Psoas muscle (tissue), 8 donors: ENCODE measurements around the gene FTH1. TPM values are rescaled to one million over a fixed set of nuclear protein-coding genes. Genes with fewer than 3 reads are reported as not detected.

Experiments used
- ATAC-seq, 4 donors: fragments of 200-7000 bp; cut with Tn5 transposase; one replicate each; pipeline ENCODE4 v1.9.1; 2020; ENCODE audit warnings: moderate library complexity in 3 of 4, mild to moderate bottlenecking in 2 of 4
- DNase-seq, 2 donors: peaks; one replicate each; pipeline ENCODE4 v3.0.0-alpha.2; 2020
- H3K27ac ChIP-seq: fragments of 200-600 bp; one replicate; pipeline ENCODE4 v1.8.0; 2022
- H3K27me3 ChIP-seq, 3 donors: fragments of 200-600 bp in 1 of 3; one replicate each; pipeline versions ENCODE4 v1.6.1 to v1.8.0; 2013 to 2022; ENCODE audit warnings: low read length in 2 of 3, mild to moderate bottlenecking in 2 of 3, moderate library complexity in 1 of 3; ENCODE audit not compliant: insufficient read depth in 3 of 3
- H3K36me3 ChIP-seq, 2 donors: fragments of 200-600 bp in 1 of 2; one replicate each; pipeline versions ENCODE4 v1.6.1 to v1.8.0; 2013 to 2022; ENCODE audit warnings: low read depth in 1 of 2, mild to moderate bottlenecking in 1 of 2, moderate library complexity in 1 of 2; ENCODE audit not compliant: insufficient read depth in 1 of 2
- H3K4me1 ChIP-seq: fragments of 200-600 bp; one replicate; pipeline ENCODE4 v1.8.0; 2022
- H3K4me3 ChIP-seq: fragments of 200-600 bp; one replicate; pipeline ENCODE4 v1.8.0; 2022; ENCODE audit warnings: mild to moderate bottlenecking
- H3K9me3 ChIP-seq: fragments of 200-600 bp; one replicate; pipeline ENCODE4 v1.8.0; 2022
- CTCF ChIP-seq: fragments of 200-600 bp; IDR thresholded peaks from one replicate; pipeline ENCODE4 v1.8.0; 2022; ENCODE audit warnings: antibody characterized with exemption
- WGBS, 3 donors: extraction: QIAGEN DNeasy Blood & Tissue Kit; methylation state at CpG; one replicate each; pipeline versions ENCODE4 v1.1.6 to v1.1.7; 2013; 5-methylcytosine and 5-hydroxymethylcytosine counted together
- intact Hi-C, 2 donors: fragments of 100-400 bp; cut with DNase I; formaldehyde crosslinking; loops; one replicate each; pipeline versions ENCODE4 v1.11.0 to v1.14.2; 2022
- polyA plus RNA-seq, 3 donors: library from polyadenylated mRNA; stranded (reverse); fragments of 200-250 nt; gene quantifications; one replicate each; pipeline ENCODE4 v1.2.3, GENCODE V29; 2013
- total RNA-seq, 4 donors: library from RNA; stranded (reverse); fragmentation: NEBNext Ultra II Directional in 2 of 4; extraction: Animal tissue kit (Norgen Biotek cat#: 25700) in 2 of 4; gene quantifications; one replicate each; pipeline versions ENCODE4 v1.2.1 to v1.2.4, GENCODE V29; 2021 to 2023
- donor health status: healthy with polysubstance abuse.
- donor health status: DM: no; HTN: no; CAD: no; lungs with moderate emphysema.
- donor health status: Bipolar disorder and iron deficiency.
- donor health status: healthy.
- donor health status: DM: yes; HTN: yes; CAD: no.
- donor health status: DM: no; HTN: no; CAD: no.
- donor health status: DM: no; HTN: no; CAD: no.
- donor health status: DM: yes; HTN: yes; CAD: no.

Gene FTH1
- total and polyA plus RNA-seq, 7 donors: 2,269 to 16,176 (median 3,132) TPM

GRCh38 chr11:61949169-61950034 lies 18.0 kb downstream of the FTH1 start:
- no peak overlapping the region for H3K4me3 ChIP-seq
- no peak for TF ChIP-seq CTCF
- peaks cover 0 to 11% (median 0%) of the 10 kb centered on the region in 3 donors for H3K27me3 ChIP-seq
- H3K27ac ChIP-seq: no peak overlapping the region
- DNase-seq: peak; percentile 76 to 83
- 35 to 39% (median 38%) methylated on average over 9 of the region's 9 CpGs for WGBS, 3 donors
- peak; percentile 60 to 80 (median 68) for ATAC-seq
- no peaks in the 10 kb centered on the region for H3K36me3 ChIP-seq
- no peaks in the 10 kb centered on the region for H3K4me1 ChIP-seq
- no peaks in the 10 kb centered on the region for H3K9me3 ChIP-seq
- intact Hi-C loops: loop anchor here in 1 of 2 donors (10.0 kb wide), 1 partner anchor 155 kb away; the partner anchor contains the start of genes FEN1 and TMEM258

- no peak for DNase-seq
- H3K9me3 ChIP-seq: no peaks in the 10 kb centered on the region
- no peaks in the 10 kb centered on the region for H3K36me3 ChIP-seq
- ATAC-seq: no peak
- H3K4me1 ChIP-seq: no peaks in the 10 kb centered on the region
- no peak for TF ChIP-seq CTCF
- intact Hi-C loops: no loop called here
- 86 to 89% (median 89%) methylated on average over 7 of the region's 7 CpGs for WGBS, 3 donors
- H3K27me3 ChIP-seq: peaks cover 0 to 2% (median 0%) of the 10 kb centered on the region in 3 donors
- H3K4me3 ChIP-seq: no peak overlapping the region
- H3K27ac ChIP-seq: no peak overlapping the region
Measured at GRCh38 chr11:61948505-61948904, 18.9 kb downstream of the FTH1 start.

- Histone ChIP-seq H3K4me1 (no peaks in the 10 kb centered on the region), H3K27ac (no peak overlapping the region), H3K4me3 (no peak overlapping the region), H3K36me3 (no peaks in the 10 kb centered on the region), H3K27me3 (no peaks in the 10 kb centered on the region), H3K9me3 (no peaks in the 10 kb centered on the region)
- WGBS, 3 donors: 1 to 7% (median 4%) methylated on average over 8 of the region's 8 CpGs
- ATAC-seq (peak; percentile 82 to 88 (median 86)), DNase-seq (peak; percentile 87 to 92)
- intact Hi-C loops: loop anchor here (1.0 to 2.0 kb wide), 5 partner anchors 48 to 151 kb away; no protein-coding TSS in a partner anchor
- TF ChIP-seq CTCF: peak; percentile 92
Measured at GRCh38 chr11:61947486-61948210, 19.8 kb downstream of the FTH1 start.

- intact Hi-C loops: loop anchor here (1.0 to 2.0 kb wide), 5 partner anchors 48 to 150 kb away; no protein-coding TSS in a partner anchor
- H3K27me3 ChIP-seq: no peaks in the 10 kb centered on the region
- TF ChIP-seq CTCF: no peak
- H3K4me3 ChIP-seq: no peak overlapping the region
- H3K4me1 ChIP-seq: no peaks in the 10 kb centered on the region
- no peaks in the 10 kb centered on the region for H3K9me3 ChIP-seq
- 91 to 96% (median 93%) methylated on average over 5 of the region's 5 CpGs for WGBS, 3 donors
- DNase-seq (no peak), ATAC-seq (no peak)
- H3K36me3 ChIP-seq: no peaks in the 10 kb centered on the region
- no peak overlapping the region for H3K27ac ChIP-seq
Measured at GRCh38 chr11:61946894-61947293, 20.5 kb downstream of the FTH1 start.
